ENCODE data around the gene DIS3L2.
A peak's percentile ranks its signal among the peaks of the same experiment; 100 is the strongest.
"Not testable (repeated sequence)": the region's sequence is repeated elsewhere in the genome, so short reads cannot be mapped to it uniquely, and the experiment has no call there.

The DIS3L2 gene

DNA sequence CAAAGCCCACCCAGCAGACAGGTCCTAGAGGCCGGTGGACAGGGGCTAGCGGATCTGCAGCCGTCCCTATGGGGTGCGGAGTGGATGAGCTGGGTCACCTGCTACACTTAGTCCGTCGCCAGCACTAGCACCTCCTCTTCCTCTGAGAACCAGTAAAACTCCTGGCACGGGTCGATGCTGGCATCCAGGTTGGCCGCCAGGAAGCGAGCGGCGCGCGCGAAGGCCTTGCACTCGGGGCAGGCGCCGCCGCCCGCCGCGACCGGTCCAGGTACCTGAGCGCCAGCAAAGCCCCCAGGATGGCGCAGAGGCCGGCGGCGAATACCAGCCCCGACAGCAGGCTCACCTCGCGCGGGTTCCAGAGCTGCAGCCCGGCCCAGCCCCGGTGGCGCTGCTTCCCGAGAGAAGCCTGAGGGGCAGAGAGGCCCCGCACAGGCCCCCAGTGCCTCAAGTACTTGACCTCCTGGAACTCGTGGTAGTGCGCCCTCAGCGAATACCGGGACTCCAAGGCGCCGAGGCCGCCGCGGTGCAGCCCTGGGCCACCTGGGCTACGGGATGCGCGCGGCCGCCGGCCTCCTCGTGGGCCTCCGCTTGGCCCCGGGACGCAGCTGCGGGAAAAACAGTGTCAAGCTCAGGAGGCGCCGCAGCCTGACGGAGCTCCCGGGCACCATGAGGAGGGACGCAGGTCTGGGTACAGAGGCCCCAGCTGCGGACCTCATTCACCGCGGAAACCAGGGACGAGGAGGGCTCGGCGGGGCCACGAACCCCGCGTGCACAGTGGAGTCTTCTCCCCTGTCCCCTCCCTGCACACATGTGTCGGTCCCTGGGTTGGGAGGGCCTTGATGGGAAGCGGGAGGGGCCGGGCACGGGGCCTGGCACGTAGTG is 389.5 kb downstream of the DIS3L2 start:
- DNase-seq (ENCODE audit: low spot score): no peak

DNA sequence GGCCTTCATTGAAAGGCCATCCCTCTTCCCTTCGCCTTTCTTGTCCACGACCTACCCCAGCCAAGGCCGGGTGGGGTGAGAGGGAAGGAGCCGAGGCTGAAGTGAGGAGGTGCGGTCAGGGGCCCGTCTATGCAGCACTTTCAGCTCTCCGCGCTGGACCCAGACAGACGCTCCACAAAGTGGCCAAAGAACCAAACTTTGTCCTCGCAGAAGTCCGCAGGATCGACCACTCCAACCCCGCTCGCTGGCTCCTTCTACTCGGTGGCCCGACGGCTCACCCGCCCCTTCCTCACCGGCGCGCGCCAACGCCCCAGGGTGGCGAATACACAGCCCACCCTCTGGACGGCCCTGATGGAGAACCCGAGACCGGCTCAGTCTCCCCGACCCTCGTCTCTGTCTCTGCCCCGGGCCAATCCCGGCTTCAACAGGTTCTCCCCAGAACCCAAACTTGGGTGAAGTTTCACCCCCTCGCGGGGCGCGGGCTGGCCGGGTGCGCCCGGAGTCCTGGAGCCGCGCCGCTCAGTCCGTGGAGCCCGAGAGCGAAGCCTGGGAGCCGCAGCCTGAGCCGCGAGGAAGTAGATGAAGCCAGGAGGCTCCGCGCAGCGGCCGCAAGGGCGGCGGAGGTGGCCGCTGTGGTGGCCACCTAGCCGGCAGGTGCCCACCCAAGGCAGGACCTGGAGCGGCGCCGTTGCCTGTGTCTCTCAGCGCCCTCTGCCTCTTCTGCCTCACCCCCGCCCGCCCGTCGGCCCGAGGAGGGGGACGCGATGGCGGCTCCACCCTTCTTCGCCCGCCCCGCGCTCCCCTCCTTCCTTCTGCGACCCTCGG is 390.4 kb downstream of the DIS3L2 start:
- no peak for DNase-seq (ENCODE audit: low spot score)

DNA sequence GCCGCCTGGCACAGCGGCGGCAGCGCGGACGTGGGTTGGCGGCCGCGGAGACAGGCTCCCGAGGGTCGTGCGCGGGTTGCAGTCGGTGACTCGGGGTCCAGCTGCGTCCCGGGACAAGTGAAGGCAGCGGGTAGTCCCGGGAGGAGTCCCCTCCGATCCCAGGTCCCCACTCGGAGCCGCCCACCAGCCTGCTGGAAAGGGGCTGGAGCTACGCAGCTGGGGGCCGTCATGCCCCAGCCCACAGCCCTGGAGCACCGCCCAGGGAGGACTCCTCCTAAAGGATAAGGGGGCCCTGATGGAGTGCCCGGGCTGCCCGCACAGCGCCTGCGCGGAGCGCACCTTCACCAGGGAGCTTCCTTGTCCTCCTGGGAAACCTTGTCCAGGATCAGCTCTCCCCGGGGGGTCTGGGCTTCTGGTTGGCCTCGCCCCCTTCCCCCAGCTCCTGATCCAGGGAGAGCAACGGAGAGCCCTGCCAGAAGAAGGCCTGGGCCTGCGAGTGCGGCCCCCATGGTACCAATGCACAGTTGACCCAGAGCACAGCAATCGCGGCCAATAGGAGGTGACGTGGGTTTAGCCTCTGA is 391.1 kb downstream of the DIS3L2 start:
- no peak for DNase-seq (ENCODE audit: low spot score)

DNA sequence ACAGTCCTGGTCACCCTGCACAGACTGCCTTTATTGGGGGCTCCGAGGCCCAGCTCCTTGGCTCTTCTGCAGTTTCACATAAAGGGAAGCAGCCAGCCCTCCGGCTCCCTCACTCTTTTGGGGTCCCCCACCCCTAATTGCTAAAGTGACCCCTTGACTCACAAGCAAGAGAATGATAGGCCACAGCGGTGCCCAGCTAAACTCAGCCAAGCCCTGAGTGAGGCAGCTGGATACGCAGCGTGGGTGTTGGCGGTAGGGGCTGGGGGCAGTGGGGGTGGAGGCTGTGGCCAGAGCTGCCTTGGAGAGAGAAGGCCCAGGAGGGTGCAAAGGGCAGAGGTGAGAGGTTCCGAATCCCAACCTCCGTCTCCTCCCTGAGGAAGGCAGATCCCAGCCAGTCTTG is 391.6 kb downstream of the DIS3L2 start:
- DNase-seq (ENCODE audit: low spot score): no peak

DNA sequence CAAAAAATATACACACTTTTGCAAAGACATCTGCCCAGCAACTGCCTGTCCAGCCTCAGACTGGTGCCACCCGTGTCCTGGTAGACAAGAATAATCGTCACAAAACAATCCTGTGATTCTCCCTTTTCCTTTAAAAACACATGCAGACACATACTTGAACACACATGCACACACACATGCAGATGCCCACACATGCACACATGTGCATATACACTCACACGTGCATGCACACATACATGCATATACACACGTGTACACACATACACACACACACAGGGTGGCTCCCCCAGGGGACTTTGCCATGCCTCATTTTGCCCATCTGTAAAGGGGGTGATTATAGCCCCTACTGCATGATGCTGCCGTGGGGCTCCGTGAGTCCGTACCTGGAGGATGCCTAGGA is 392.1 kb downstream of the DIS3L2 start:
- DNase-seq (ENCODE audit: low spot score): no peak

DNA sequence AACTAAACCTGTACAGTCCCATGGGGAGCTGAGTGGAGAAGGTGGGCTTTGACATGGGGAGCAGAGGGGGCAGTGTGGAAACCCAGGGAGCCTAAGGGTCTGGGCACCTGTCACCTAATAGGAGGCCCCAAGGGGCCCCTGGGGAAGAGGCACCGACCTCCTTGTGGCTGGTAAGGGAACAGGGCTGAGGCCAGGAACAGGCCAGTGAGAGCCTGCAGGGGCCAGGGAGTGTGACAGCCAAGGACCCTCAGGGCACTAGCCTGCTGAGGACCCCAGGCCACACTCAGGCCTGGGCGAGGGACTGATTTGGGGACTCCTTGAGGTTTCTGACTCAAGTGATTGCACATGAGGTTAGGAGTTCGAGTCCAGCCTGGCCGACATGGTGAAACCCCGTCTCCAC is 392.6 kb downstream of the DIS3L2 start:
- no peak for DNase-seq (ENCODE audit: low spot score)

DNA sequence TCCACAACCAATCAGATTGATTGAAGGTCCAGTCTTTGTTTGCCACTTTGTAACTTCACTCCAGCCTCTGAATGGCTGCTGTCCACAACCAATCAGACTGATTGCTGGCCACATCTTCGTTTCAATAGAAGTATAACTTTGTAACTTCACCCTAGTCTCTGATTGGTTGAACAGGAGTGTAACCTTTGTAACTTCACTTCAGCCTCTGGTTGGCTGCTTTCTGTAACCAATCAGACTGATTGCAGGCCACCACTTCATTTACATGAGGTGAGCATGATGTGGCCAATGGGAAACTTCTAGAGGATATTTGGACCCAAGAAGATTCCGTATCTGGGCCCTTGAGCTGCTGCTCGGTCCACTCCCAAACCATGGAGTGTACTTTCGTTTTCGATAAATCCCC is 400.1 kb downstream of the DIS3L2 start:
- no peak for DNase-seq (ENCODE audit: low spot score)

DNA sequence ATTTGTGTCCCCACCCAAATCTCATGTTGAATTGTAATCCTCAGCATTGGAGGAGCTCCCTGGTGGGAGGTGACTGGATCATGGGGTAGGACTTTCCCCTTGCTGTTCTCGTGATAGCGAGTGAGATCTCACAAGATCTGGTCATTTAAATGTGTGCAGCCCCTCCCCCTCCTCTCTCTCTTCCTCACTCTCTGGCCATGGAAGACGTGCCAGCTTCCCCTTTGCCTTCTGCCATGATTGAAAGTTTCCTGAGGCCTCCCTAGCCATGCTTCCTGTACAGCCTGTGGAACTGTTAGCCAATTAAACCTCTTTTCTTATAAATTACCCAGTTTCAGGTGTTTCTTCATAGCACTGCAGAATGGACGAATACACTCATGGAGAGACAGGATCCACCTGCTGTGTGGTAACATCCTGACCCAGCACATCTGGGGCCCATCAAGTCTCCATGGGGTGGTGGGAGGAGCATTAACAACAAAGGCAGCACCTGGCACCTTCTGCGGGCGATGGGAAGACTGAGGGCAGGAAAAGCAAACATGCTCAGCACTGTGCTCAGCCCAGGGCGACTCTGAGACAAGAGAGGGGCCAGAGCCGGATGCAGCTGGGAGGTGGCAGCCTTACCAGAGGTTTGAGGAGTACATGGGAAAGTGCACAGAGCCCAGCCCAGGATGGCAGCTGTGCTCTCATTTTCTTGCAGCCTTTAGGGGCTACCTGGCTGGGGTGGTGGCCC is 400.8 kb downstream of the DIS3L2 start:
- DNase-seq (ENCODE audit: low spot score): no peak

DNA sequence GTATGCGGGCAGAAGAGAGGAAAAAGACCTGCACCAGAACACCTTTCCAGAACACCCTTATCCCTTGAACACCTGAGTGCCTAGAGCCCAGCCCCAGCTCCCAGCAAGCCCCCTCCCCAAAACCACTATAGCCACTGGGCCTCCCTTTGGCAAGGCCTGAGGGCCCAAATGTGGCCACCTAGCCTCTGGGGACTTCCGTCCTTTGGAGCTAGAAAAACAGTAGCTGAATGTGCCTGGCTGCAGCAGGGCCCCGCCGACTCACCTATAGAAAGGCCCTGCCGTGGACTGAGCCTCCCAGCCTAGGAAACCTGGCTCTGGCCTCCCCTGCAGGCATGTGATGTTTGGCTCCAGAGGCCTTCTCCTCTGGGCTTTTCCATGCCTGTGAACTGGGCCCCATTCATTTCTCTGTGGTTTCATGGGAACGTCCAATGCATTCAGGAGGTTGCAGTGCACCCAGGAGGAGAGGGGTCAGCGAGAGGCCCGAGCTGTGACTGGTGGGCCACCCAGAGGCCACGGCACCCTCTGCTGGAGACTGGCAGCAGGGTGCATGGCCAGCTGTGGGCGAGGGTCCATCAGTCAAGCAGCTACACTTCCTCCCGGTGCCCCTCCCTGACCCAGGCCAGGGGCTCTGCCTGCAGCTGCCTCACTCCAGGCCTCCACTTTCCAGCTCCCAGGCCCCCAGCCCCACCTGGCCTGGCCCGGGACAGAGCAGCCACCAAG is 401.7 kb downstream of the DIS3L2 start:
- DNase-seq (ENCODE audit: low spot score): not testable (repeated sequence)

DNA sequence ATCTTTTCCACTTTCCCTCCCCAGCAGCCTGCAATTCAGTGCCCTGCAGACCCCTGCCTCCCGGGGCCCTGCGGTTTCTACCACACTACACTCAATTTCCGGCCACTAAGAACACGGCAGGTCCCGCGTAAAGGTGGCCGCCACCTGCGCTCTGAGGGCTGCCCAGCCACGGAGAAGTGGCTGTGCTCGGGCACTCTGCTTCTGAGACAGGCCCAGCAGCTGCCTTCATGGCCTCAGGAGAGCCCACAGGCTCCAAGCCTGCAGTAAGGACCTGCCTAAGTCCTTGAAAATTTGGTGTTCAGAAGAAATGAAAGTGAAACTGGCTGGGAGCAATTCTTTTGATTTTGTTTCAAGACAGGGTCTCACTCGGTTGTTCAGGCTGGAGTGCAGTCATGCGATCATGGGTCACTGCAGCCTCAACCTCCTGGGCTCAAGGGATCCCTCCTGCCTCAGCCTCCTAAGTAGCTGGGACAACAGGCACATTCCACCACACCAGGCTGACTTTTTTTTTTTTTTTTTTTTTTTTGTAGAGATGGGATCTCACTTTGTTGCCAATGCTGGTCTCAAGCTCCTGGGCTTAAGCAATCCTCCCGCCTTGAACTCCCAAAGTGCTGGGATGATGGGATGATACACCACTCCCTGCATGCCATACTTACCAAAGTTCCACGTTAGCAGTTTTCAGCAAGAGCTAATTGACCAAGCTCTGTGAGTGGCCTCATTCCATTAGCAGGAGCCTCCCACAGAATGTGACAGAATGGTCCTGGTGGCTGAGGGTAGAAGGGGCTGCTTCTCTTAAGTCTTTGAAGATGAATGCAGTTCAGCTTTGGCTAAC is 402.5 kb downstream of the DIS3L2 start:
- DNase-seq (ENCODE audit: low spot score): peak; percentile 77

DNA sequence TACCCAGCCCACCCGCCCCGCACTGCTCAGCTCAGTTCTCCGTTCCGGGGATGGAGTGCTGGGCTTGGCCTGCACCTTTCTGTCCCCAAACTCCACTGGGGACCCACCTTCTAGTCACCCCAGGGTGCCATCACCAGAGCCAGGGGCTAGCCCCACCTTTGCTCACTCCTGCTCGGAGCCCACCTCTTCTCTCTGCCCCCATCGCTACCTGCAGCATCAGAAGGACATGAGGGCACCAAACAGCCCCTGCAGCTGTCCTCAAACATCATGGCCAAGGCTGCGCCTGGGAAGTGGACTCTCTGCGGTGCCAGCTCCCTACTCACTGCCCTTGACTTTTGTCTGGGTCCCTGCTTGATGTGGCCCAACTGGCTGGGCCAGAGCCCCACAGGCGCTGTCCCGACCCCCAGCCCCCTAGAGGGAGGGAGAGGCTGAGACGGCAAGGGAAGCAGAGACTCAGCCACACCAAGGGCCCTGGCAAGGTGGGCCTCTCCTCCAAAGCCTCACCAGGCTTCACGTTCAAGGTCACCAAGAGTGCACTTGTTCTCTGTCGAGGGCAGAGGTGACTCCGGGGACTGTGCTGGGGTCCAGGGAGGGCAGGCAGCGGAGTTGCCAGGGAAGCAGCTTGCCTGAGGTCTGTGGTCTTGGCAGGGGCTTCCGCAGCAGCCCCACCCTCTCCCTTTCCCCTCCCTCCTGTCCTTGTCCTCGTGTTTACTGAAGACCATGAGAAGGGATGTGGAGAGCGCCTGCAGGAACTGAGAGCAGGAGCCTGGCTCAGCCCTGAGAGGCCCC is 403.5 kb downstream of the DIS3L2 start:
- DNase-seq (ENCODE audit: low spot score): not testable (repeated sequence)

DNA sequence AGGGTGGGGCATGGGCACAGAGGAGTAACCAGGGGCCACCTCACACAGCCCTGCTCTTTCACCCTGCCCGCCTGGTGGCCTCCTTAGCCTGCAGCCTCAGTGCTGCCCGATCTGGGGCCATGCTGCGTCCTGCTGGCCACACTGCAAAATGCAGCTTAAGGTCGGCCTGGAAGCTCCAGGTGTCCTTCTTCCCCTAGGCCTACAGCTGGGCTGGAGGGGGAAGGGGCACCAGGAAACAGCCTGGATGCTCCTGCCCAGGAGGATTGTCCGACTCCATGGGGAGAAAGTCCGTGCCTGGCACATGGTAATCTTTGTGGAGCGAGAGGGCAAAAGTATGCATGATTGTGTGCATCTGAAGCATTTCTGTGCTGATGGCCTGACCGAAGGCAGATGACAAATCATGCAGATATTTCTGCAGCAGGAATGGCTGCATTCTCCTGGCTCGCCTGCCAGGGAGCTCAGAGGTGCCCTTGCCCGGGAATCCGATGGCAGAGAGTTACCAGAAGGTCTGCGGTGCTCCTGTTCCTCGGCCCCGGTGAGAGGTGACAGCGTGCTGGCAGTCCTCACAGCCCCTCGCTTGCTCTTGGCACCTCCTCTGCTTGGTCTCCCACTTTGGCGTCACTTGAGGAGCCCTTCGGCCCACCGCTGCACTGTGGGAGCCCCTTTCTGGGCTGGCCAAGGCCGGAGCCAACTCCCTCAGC is 404.3 kb downstream of the DIS3L2 start:
- DNase-seq (ENCODE audit: low spot score): peak; percentile 49

DNA sequence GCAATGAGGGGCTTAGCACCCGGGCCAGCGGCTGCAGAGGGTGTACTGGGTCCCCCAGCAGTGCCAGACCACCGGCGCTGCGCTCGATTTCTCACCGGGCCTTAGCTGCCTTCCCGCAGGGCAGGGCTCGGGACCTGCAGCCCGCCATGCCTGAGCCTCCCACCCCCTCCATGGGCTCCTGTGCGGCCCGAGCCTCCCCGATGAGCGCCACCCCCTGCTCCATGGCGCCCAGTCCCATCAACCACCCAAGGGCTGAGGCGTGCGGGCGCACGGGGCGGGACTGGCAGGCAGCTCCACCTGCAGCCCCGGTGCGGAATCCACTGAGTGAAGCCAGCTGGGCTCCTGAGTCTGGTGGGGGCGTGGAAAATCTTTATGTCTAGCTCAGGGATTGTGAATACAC is 404.9 kb downstream of the DIS3L2 start:
- not testable (repeated sequence) for DNase-seq (ENCODE audit: low spot score)

DNA sequence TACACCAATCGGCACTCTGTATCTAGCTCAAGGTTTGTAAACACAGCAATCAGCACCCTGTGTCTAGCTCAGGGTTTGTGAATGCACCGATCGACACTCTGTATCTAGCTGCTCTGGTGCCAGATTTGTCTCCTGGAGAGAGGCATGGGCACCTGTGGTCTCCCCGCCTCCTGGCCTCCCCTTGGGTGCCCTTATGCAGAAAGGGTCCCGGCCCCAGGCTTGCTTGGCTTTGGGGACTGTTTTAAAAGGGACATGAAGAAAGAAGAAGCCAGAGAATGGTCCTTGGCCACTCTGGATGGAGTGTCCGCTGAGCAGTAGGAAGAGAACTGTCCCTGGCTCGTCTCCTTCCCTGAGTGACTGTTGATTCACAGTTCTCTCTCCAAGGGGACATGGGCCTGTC is 405.5 kb downstream of the DIS3L2 start:
- no peak for DNase-seq (ENCODE audit: low spot score)

DNA sequence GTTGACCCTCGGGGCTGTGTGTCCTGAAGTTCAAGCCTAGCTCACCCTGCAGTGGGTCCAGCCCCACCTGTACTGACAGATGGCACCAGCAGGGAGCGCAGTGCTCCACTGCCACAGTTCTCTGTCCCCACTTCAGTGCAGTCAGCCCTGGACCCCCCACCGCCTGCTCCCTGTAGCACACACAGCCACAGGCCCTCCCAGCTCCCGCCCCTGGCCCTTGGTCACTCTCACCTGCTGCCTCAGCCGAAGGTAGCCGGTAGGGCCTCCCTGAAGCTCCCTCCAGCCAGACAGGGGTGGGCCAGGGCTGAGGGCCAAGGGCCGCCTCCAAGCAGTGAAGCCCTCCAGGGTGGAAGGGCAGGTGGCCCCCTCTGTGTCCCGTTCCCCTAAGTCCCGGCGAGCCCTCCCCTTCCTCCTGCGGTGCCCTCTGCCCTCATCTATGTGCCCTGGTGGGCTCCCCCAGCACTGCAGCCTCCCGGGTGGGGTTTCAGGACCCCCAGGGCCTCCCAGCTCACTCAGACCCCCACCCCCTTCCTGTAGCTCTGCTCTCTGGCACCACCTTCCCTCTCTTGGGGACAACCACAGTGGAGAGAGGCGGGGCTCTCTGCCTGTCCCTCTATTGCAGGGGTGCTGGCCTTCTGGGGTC is 406.2 kb downstream of the DIS3L2 start:
- DNase-seq (ENCODE audit: low spot score): peak; percentile 56

DNA sequence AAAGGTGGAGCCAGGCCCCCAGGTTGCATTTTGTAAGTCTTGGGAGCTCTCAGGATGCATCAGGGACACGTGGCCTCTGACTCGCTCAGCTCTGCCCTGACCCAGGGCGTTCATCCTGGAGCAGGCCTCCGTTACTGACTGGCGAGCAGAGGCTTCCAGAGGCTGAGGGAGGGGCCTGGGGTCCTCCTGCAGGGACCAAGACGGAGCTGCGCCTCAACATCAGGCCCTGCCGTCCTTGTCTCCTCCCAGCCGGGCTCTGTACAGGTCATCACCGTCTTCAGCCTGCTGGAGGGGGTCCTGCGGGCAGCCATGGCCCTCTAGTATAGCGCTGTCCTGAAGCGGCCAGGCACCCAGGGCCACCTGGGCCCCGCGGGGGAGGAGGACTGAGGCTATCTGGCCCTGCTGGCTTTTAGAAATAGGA is 406.8 kb downstream of the DIS3L2 start:
- DNase-seq (ENCODE audit: low spot score): no peak

DNA sequence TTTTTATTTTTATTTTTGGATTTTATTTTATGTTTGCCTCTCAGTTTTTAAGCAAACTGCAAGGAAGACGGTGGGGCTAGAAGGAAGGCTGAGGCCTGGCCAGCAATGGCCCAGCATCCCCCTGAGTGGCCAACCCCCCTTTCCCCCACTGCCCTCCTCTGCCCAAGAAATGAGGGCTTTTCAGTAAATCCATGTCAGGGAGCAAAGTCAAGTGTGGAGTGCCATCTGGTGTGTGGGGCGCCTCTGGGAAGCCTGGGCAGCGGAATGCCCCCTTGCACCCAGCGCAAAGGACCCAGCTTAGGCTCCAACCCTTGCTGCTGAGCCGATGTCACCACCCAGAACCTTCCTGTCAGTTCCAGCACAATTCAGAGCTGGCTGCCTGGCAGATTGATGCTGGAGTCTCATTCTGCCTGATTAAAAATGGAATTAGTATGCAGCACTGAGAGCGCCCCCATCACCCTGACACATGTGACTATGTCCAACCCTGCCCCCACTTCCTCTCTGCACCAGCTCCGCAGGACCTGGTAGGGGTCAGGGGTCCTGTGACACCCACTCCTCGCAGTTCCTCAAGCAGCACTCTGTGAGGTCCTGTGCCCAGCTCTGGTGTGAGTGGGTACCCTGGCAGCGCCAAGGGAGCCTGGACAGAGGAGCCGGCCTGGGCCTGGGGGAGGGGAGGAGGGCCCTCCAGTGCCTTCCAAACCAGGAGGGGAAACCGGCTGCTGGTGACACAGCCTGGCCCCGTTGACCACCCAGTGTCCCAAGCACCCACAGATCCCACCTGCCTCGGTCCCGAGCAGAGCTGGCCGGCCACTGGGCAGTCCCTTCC is 407.8 kb downstream of the DIS3L2 start:
- no peak for DNase-seq (ENCODE audit: low spot score)

DNA sequence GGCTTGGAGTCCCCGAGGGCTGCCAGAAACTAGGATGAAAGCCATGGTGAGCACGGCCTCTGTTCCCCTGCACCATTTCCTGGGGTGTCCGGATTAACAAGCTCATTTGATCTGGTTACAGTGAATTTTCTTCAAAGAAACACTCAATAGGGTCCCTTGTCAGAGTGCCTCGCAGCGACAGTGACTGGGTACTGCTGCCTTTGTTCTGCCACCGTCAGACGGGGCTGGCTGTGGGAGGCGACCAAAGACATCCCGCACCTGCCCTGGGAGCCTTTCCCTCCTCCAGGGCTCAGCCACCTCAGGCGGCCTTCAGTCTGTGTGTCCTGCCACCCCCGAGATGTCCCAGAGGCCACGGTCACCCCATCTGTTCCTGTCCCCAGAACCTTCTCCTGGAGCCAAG is 408.5 kb downstream of the DIS3L2 start:
- DNase-seq (ENCODE audit: low spot score): not testable (repeated sequence)
